ENCODE data around the gene DCDC2. TPM values are rescaled to one million over a fixed set of nuclear protein-coding genes. Genes with fewer than 3 reads are reported as not detected.

Gene DCDC2
- total RNA-seq, 2 experiments from 2014 or later = 0.06 TPM; not detected in 1

DNA sequence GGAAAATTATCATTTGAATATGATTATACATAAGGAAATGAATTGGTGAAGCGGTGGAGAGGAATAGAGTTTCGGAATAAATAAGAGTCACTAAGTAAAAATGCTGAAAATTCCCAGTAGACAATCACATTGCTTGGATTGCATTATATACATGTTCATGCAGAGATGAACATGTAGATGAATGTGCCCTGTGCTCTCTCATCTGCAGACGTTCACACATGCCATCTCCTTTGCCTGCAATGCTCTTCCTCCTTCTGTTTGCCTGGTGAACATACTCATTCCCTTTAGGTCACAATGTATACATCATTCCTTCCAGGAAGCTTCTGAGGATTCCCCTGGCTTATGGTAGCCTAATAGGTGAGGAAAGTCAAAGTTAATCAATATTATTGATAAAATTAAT, 17.9 kb downstream of the DCDC2 start:
- no peak overlapping the region for H3K27ac ChIP-seq (ENCODE audit: low read depth, low read length, poor library complexity, severe bottlenecking)
- no peak overlapping the region for H2AFZ ChIP-seq (ENCODE audit: low read length)
- no peaks in the 10 kb centered on the region for H3K9me2 ChIP-seq (ENCODE audit: insufficient read depth, low read length)
- H3K36me3 ChIP-seq (ENCODE audit: insufficient read depth, low read length) = no peaks in the 10 kb centered on the region
- POLR2A ChIA-PET = interaction anchor here (1.0 kb wide), 1 partner anchor 686 kb away, joined by 4 read pairs; no protein-coding TSS in a partner anchor
- CTCF ChIA-PET (ENCODE audit: unreplicated experiment) = no interaction called here
- H4K20me1 ChIP-seq (ENCODE audit: insufficient read depth, low read length) = no peaks in the 10 kb centered on the region
- no peak for TF ChIP-seq EZH2phosphoT487 (IDR thresholded peaks at IDR 0.05; ENCODE audit: borderline replicate concordance, low read depth, low read length)
- TF ChIP-seq, protein P1, sequence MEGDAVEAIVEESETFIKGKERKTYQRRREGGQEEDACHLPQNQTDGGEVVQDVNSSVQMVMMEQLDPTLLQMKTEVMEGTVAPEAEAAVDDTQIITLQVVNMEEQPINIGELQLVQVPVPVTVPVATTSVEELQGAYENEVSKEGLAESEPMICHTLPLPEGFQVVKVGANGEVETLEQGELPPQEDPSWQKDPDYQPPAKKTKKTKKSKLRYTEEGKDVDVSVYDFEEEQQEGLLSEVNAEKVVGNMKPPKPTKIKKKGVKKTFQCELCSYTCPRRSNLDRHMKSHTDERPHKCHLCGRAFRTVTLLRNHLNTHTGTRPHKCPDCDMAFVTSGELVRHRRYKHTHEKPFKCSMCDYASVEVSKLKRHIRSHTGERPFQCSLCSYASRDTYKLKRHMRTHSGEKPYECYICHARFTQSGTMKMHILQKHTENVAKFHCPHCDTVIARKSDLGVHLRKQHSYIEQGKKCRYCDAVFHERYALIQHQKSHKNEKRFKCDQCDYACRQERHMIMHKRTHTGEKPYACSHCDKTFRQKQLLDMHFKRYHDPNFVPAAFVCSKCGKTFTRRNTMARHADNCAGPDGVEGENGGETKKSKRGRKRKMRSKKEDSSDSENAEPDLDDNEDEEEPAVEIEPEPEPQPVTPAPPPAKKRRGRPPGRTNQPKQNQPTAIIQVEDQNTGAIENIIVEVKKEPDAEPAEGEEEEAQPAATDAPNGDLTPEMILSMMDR (conservative IDR thresholded peaks at IDR 0.05; ENCODE audit: low read length) = no peak
- no peaks in the 10 kb centered on the region for H3K79me2 ChIP-seq (ENCODE audit: insufficient read depth, low read depth, low read length)
- intact Hi-C loops (cut with micrococcal nuclease; ENCODE audit: unreplicated experiment) = no loop called here
- BruUV-seq (replicated peaks) = no TSS peak
- no peaks in the 10 kb centered on the region for H3K9me3 ChIP-seq (ENCODE audit: low read length)
- no peak overlapping the region for H3K4me3 ChIP-seq (ENCODE audit: low read depth, low read length, poor library complexity, severe bottlenecking)
- no peaks in the 10 kb centered on the region for H3K4me1 ChIP-seq (ENCODE audit: insufficient read depth, low read length, poor library complexity, severe bottlenecking)
- no peak for DNase-seq (ENCODE audit: low spot score)
- H3K4me2 ChIP-seq (ENCODE audit: low read length) = no peak overlapping the region

DNA sequence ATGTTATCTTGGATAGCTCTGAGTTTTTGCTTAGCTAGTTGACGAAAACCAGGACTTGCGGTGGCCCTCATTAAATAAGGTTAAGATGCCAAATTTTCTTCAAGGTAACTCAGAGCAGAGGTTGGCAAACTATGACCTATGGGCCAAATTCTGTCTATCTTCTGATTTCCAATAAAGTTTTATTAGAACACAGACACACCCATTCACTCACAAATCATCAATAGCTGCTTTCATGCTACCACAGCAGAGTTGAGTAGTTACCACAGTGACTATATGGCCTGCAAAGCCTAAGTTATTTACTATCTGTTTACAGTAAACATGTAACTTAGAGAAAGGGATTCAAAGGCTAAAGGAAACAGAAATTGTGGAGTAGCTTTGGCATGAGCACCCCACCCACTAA, 23.6 kb downstream of the DCDC2 start:
- no TSS peak for BruUV-seq (replicated peaks)
- no peaks in the 10 kb centered on the region for H3K9me2 ChIP-seq (ENCODE audit: insufficient read depth, low read length)
- H3K4me3 ChIP-seq (ENCODE audit: low read depth, low read length, poor library complexity, severe bottlenecking) = no peak overlapping the region
- H3K27ac ChIP-seq (ENCODE audit: low read depth, low read length, poor library complexity, severe bottlenecking) = no peak overlapping the region
- CTCF ChIA-PET (ENCODE audit: unreplicated experiment) = no interaction called here
- H2AFZ ChIP-seq (ENCODE audit: low read length) = no peak overlapping the region
- POLR2A ChIA-PET = interaction anchor here (1.1 to 1.4 kb wide), 2 partner anchors 19 to 20 kb away, joined by 3 read pairs; no protein-coding TSS in a partner anchor
- H3K79me2 ChIP-seq (ENCODE audit: insufficient read depth, low read depth, low read length) = no peaks in the 10 kb centered on the region
- H3K36me3 ChIP-seq (ENCODE audit: insufficient read depth, low read length) = no peaks in the 10 kb centered on the region
- no peaks in the 10 kb centered on the region for H4K20me1 ChIP-seq (ENCODE audit: insufficient read depth, low read length)
- no peaks in the 10 kb centered on the region for H3K4me1 ChIP-seq (ENCODE audit: insufficient read depth, low read length, poor library complexity, severe bottlenecking)
- TF ChIP-seq, protein P1 (conservative IDR thresholded peaks at IDR 0.05; ENCODE audit: low read length) = no peak
- TF ChIP-seq EZH2phosphoT487 (IDR thresholded peaks at IDR 0.05; ENCODE audit: borderline replicate concordance, low read depth, low read length) = no peak
- DNase-seq (ENCODE audit: low spot score) = no peak
- intact Hi-C loops (cut with micrococcal nuclease; ENCODE audit: unreplicated experiment) = no loop called here
- no peaks in the 10 kb centered on the region for H3K9me3 ChIP-seq (ENCODE audit: low read length)
- H3K4me2 ChIP-seq (ENCODE audit: low read length) = no peak overlapping the region

DNA sequence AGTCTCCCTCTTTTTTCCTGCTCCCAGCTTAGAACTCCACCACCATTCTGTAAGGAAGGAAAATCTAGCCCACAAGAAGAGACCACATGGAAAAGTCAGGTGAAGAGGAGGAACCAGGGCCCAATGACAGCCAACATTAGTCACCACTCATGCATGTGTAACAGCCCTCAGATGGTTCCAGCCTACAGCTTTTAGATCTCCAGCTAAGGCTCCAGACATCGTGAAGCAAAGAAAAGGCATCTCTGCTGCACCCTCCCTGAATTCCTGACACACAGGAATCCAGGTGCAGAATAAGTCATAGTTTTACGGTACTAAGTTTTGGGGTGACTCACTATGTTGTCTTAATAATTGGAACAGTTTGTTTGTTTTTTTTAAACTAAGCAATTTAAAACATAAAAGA, 25.5 kb downstream of the DCDC2 start:
- intact Hi-C loops (cut with micrococcal nuclease; ENCODE audit: unreplicated experiment) = no loop called here
- no peaks in the 10 kb centered on the region for H3K9me2 ChIP-seq (ENCODE audit: insufficient read depth, low read length)
- no peaks in the 10 kb centered on the region for H3K79me2 ChIP-seq (ENCODE audit: insufficient read depth, low read depth, low read length)
- no peak overlapping the region for H2AFZ ChIP-seq (ENCODE audit: low read length)
- no peak overlapping the region for H3K27ac ChIP-seq (ENCODE audit: low read depth, low read length, poor library complexity, severe bottlenecking)
- H3K36me3 ChIP-seq (ENCODE audit: insufficient read depth, low read length) = no peaks in the 10 kb centered on the region
- CTCF ChIA-PET (ENCODE audit: unreplicated experiment) = no interaction called here
- POLR2A ChIA-PET = no interaction called here
- TF ChIP-seq, protein P1 (conservative IDR thresholded peaks at IDR 0.05; ENCODE audit: low read length) = no peak
- TF ChIP-seq EZH2phosphoT487 (IDR thresholded peaks at IDR 0.05; ENCODE audit: borderline replicate concordance, low read depth, low read length) = no peak
- H3K9me3 ChIP-seq (ENCODE audit: low read length) = no peaks in the 10 kb centered on the region
- DNase-seq (ENCODE audit: low spot score) = no peak
- no TSS peak for BruUV-seq (replicated peaks)
- no peak overlapping the region for H3K4me3 ChIP-seq (ENCODE audit: low read depth, low read length, poor library complexity, severe bottlenecking)
- H4K20me1 ChIP-seq (ENCODE audit: insufficient read depth, low read length) = no peaks in the 10 kb centered on the region
- H3K4me1 ChIP-seq (ENCODE audit: insufficient read depth, low read length, poor library complexity, severe bottlenecking) = no peaks in the 10 kb centered on the region
- H3K4me2 ChIP-seq (ENCODE audit: low read length) = no peak overlapping the region
